Head of caudate nucleus (tissue), 42 donors: ENCODE data around the gene KIF1C.
"Not testable (repeated sequence)": the region's sequence is repeated elsewhere in the genome, so short reads cannot be mapped to it uniquely, and the experiment has no call there.

Experiments
- DNase-seq, 42 donors: peaks; one replicate each; pipeline versions ENCODE4 v3.0.0 to v3.0.0-alpha.2; 2020 to 2021; ENCODE audit warnings: mixed read lengths in 7 of 42
- intact Hi-C: fragments of 100-400 bp; cut with DNase I; formaldehyde crosslinking; loops from one replicate; pipeline ENCODE4 v1.15.0; 2022

Gene KIF1C

DNA sequence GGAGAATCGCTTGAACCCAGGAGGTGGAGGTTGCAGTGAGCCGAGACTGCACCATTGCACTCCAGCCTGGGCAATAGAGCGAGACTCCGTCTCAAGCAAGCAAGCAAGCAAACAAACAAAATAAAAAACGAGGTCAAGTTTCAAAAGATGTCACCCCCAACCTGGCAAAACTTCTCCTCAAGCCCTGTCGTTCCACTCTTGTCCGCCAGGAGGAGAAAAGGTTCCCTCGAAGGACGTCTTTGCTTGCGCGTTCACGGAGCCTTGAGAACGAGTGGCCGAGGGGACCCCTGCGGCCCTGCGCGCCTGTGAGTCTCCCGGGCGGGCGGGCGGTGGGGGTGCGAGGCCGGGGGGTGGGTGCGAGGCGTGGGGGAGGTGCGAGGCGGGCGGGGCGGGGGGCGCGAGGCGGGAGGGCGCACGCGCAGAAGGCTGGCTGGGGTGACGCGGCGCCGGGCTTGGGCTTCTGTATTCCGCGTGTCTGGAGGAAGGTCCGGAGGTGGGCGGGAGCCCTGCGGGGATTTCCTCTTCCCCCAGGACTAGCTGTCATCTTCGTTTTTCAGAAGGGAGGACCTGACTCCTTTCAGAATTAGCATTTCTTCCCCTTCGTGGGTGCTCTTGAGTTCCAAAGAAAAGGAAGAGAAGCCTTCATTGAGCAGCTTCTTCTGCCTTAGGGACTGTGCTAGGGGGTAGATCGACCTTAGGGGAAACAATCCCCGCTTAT is 33.8 kb downstream of the KIF1C start:
- DNase-seq, result peak; percentile 49 to 87 (median 74)
- intact Hi-C loops, result no loop called here

DNA sequence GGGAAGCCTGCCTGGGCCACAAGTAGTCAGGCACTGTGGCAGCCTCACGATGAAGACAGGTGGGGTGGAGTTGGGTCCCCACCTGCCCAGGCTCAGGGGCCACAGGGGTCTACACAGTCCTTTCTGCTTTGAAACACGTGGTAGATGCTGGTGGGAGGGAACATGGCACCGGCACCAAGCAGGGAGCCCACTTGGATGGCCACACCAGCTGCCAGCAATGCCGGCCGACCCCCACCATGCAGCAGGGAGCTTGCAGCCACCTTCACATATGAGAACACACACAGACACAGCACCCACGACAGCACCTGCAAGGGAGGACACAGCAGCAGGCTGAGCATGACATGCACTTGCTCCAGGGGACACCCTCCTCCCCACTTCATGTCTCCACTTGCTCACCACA is 35.1 kb downstream of the KIF1C start:
- no peak for DNase-seq
- intact Hi-C loops, result no loop called here

DNA sequence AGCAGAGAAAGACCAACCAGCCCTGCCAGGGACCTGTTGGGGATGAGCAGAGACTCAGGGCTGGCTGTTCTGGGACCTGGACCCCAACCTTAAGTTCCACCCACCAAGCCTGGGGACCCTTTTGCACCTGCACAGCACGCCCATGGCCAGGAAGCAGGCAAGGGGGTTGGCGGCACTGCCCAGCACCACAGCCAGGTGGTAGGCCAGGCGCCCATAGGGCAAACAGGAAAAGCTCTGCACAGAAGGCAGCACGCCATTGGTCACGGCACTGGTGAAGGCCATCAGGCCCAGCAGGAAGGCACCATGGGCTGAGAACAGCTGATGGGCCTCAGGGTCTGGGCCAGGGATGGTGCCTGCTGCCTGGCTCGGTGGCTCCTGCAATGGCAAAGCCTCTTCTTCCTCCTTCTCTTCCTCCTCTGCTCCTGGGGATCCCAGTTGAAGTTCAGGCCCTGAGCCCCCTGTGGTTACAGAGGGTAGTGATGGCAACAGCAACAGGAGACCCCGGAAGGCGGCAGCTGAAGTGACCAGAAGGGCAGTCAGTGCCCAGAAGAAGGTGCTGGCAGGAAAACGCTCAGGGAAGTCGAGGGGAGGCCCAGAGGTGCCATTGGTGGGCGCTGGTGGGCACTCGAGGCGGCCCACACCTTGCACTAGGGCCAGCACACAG is 35.7 kb downstream of the KIF1C start:
- intact Hi-C loops, result no loop called here

DNA sequence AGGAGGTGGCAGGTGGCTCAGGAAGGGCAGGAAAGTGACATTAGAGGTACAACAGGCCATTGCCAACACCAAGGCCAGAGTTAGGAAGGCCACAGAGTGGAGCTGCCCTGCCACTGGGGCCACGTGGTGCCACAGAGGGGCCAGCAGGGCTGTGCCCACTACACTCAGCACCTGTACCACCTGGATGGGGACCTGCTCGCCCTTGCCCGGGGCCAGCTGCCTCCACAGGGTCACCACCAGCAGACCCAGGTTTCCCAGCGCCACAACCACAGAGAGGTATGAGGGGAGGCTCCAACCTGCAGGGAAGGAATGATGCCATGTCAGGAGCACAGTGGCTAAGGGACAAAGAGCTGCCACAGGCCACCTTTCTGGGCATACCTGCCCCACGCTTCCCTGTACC is 36.3 kb downstream of the KIF1C start:
- no peak for DNase-seq
- intact Hi-C loops, result no loop called here

More for the DNA sequence above, 35.7 kb downstream of the KIF1C start:
- DNase-seq, result no peak

DNA sequence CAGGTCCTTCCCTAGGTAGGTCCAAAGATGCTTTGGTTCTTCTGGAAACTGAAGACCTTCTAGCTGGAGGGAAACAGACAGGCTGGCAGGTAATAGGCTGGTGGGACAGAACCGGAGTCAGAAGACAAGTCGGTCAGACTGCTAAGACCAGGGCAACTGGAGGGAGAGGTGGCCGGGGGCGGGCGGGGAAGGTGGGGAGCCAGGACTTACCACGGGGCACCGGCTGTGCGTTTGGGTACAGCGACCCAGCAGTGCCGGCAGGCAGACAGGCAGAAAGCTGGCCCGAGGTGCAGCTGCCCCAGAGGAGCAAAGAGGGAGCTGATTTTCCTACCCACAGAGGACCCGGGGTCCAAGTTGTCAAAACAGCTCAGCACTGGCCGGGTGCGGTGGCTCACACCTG is 36.9 kb downstream of the KIF1C start:
- intact Hi-C loops, result no loop called here
- no peak for DNase-seq

DNA sequence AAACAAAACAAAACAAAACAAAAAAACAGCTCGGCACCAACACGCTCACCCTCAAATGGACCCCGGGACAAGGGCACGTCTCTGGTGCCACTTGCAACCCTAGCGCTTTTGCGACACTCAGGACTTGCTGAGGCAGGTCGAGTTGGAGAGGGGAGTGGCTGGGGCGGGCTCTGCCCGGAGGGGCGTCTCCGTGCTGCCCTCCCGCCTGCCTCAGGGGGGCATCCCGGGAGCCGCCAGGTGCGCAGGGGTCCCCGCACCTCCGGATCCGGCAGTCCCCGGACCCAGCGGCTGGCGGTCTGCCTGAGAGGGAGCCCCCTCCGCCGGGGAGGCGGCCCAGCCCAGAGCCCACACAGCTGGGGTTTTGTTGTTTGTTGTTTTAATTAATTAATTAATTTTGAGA is 37.6 kb downstream of the KIF1C start, which contains the start of gene SLC52A1:
Gene SLC52A1, minus strand, starts transcription at position 112 of the 400 bp plus-strand sequence. CDS start 820 bp downstream, outside the sequence.
- intact Hi-C loops, result no loop called here
- DNase-seq, result no peak

DNA sequence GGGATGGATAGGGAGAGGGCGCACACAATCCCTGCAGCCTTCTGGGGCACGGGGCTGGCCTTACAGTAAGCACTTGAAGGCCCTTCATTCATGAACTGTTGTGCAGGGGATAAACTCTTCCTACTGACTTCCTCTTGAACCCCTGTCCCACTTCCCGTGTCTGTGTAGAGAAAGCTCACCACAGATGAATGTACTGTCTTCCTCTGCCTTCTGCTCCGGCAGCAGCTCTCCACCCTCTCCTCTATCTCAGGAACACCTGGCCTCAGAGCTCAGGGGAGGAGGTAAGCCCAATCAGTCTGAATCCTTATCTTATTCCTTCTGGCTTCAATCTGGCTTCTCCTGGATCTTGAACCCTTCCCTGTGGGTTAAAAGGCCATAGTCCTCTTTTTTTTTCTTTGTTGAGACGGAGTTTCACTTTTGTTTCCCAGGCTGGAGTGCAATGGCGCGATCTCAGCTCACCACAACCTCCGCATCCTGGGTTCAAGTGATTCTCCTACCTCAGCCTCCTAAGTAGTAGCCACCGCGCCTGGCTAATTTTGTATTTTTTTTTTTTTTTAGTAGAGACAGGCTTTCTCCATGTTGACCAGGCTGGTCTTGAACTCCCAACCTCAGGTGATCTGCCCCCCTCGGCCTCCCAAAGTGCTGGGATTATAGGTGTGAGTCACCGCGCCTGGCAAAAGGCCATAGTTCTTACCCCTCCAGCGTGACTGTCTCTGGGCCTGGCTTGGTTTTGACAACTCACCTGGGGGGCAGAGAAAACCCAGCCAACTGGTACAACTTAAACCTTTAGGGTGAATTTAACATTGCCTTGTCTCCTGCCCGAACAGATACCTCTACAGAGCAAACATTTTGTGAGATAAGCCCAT is 44.6 kb downstream of the KIF1C start:
- no peak for DNase-seq
- intact Hi-C loops, result no loop called here

DNA sequence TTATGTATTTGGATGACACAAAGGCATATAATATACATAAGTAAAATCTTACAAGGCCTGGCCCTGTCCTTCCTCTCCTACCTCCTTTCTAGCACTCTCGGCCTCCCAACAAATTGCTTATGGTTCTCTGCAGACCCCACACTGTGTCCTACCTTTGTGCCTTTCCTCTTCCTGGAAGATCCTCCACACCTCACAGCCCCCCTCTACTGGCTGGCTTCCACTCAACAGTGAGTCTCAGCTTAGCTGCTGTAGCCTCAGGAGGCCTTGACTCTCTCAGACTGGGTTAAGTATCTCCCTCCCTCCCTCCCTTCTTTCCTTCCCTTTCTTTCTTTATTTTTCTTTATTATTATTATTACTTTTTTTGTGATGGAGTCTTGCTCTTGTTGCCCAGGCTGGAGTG is 45.8 kb downstream of the KIF1C start:
- no peak for DNase-seq
- intact Hi-C loops, result no loop called here

DNA sequence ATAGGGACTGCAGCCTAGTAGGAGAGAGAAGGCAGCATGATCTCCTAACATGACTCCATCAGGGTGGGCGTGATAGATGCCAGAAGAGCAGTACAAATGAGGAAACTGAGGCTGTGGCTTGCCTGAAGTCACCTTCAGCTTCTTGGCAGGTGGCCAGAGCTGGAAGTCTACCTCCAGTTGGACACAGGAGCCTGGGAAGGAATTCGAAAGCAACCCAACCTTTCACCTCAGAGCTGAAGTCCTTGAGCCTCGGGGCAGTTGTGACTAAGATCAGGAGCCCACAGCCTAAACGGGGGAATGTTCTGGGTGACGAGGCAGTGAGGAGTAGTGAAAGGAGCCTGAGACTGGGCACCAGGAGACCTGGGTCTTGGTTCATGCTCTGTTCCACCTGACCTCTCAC is 46.9 kb downstream of the KIF1C start:
- intact Hi-C loops, result no loop called here
- no peak for DNase-seq

DNA sequence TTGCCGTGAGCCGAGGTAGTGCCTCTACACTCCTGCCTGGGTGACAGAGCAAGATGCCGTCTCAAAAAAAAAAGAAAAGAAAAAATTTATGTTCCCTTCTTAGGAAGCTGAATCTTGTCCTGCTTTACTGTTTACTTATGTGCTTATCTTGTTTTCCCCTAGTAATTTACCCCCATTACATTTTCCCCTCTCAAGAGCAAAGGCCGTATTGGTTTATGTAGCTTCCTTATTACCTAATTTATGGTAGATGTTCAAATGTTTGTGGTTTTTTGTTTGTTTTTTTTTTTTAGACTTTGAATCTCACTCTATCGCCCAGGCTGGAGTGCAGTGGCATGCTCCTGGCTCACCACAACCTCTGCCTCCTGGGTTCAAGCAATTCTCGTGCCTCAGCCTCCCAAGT is 47.7 kb downstream of the KIF1C start:
- intact Hi-C loops, result no loop called here
- no peak for DNase-seq

DNA sequence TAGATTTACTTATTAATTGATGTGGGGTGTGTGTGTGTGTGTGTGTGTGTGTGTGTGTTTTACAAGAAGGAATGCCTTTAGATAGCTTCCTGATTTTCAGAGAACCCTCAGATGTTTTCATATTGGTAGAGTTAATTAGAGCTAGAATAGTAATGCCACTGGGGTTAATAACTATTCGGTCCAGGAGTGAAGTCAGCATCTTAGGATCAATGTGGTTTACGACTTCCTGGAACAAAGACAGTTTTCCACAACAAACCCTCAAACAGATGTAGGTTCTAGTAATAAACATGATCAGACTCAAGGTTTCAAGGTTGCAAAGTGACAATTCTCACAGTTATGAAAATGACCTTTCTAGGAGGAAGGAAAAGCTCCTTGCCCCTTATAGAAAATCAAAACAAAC is 49.7 kb downstream of the KIF1C start:
- intact Hi-C loops, result no loop called here
- no peak for DNase-seq

DNA sequence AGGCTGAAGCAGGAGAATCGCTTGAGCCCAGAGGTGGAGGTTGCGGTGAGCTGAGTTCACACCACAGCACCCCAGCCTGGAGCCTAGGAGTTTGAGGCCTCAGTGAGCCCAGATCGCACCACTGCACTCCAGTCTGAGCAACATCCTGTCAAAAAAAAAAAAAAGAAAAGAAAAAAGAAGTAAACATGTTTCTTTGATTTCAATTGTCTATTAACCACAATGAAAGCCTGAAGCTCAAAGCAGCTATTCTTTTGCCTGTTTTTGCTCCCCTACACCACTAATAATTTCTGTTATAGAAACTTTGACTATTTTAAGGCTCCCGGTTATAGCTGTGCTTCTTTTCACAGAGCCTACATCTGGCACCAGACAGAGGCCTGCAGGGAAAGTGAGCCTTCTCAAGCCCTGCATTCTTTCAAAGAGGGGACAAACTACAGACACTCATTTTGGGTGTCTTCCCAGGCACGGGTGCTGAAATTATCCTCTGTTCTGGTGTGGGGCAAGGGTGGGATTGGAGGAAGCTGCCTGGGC is 51.6 kb downstream of the KIF1C start:
- DNase-seq, result no peak
- intact Hi-C loops, result no loop called here

DNA sequence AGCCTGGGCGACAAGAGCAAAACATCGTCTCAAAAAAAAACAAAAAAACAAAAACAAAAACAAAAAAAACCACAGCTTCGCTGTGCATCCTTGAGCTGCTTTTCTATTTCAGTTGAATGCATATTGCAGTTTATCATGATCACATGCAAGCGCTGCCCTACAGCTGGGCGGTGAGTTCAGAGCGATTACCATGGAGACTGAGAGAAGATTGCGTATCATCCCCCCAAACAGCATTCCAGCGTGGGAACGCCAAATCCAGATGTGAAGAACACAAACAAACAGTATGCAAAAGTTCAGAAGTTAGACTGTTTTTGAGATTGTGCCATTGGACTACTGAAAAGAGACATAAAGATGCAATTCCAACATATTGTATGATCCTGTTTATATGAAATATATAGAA is 52.5 kb downstream of the KIF1C start:
- no peak for DNase-seq
- intact Hi-C loops, result no loop called here

DNA sequence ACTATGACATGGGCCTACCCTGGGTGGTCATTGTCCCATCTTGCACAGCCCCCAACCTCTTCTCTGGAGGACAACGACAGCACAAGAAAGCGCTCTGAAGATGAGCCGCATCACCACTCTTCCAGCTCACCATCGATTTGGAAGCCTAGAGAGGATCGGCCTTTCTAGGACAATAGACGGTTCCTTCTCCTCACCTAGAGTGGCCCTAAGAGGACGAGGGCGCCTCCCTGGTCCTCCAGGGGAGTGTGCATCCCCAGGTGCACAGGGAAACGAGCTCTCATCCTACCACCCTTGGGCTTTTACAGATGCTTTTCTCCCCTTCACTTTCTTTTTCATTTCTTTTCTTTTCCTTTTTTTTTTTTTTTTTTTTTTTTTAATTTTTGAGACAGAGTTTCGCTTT is 57.8 kb downstream of the KIF1C start:
- intact Hi-C loops, result no loop called here
- no peak for DNase-seq

DNA sequence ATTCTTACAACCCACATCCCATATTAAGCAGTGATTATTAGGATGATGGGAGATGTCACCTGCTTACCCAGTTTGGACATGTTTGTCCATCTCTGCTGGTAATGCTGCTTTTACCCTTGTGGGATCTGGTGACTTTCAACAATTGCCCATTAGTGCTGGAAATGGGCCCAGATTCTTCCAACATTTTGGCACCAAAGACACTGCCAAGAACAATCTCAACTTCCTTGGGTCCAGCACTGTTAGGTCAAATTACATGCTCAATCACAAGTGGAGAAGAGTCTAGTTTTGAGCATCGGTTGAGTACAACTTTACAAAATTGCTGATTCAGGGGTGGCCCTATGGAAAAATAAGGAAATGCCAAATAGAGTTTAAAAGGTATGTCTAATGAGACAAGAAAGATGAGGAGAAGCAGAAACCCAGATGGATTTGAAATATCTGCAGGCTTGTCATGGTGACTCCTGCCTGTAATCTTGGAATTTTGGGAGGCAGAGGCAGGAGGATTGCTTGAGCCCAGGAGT is 67.5 kb downstream of the KIF1C start:
- no peak for DNase-seq
- intact Hi-C loops, result loop anchor here (10.0 kb wide), 2 partner anchors 80 to 160 kb away; partner anchors contain the start of genes CAMTA2 and CHRNE

DNA sequence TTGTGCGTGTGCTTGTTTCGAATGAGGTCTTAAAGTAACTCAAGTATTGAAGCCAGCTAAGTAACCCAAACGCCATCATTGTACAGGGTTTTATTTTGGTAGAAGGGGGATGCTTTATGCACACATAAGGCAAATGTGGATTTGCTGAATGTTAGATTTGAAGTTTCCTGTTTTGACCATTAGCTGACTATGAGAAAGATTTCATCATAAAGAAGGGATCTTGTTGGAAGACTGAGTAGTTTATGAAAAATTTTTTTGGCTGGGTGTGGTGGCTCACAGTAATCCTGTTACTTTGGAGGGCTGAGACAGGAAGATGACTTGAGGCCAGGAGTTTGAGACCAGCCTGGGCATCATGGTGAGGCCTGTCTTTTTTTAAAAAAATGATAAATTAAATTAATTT is 70.5 kb downstream of the KIF1C start:
- intact Hi-C loops, result loop anchor here (10.0 kb wide), 2 partner anchors 83 to 163 kb away; partner anchors contain the start of genes CAMTA2 and CHRNE

DNA sequence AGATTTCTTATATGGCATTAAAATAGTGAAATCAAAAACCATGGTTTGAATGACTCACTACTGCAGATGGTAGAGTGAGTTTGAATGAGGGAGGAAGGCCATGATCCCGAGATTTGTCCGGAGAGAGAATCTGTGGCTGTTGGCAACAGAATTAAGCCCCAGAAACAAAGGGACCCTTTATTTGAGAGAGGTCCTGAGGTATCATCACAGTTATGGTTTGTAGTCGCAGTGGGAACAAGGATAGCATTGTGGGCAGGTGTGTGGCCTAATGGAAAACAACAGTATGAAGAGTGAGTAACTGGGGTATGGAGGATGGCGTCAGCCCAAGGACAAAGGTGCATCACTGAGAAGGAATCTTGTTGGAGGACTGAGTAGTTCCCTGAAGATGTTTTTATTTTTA is 72.0 kb downstream of the KIF1C start:
- no peak for DNase-seq
- intact Hi-C loops, result loop anchor here (10.0 kb wide), 3 partner anchors 85 to 165 kb away; partner anchors contain the start of genes CAMTA2, CHRNE and ZNF594

More for the DNA sequence above, 70.5 kb downstream of the KIF1C start:
- no peak for DNase-seq

DNA sequence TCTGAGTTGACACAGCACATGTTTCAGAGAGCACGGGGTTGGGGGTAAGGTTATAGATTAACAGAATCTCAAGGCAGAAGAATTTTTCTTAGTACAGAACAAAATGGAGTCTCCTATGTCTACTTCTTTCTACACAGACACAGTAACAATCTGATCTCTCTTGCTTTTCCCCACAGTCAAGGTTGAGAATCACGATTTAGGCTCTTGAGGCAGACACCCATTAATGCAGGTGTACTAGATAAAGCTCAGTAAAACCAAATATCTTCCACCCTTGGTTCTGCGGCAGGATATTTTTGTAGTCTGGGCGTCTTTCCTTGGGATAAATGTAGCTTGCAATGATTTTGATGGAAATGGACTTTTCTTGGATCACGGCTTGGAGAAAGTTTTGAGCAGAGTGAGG is 77.7 kb downstream of the KIF1C start:
- intact Hi-C loops, result loop anchor here (5.0 to 10.0 kb wide), 3 partner anchors 37 to 138 kb away; partner anchors contain the start of genes ZNF232 and ZNF594
- not testable (repeated sequence) for DNase-seq

DNA sequence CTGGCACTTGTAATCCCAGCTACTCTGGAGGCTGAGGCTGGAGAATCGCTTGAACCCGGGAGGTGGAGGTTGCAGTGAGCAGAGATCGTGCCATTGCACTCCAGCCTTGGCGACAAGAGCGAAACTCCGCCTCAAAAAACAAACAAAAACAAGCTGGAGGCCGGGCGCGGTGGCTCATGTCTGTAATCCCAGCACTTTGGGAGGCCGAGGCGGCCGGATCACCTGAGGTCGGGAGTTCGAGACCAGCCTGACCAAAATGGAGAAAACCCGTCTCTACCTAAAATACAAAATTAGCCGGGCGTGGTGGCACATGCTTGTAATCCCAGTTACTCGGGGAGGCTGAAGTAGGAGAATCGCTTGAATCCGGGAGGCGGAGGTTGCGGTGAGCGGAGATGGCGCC is 79.5 kb downstream of the KIF1C start:
- not testable (repeated sequence) for DNase-seq
- intact Hi-C loops, result loop anchor here (5.0 to 10.0 kb wide), 3 partner anchors 35 to 140 kb away; partner anchors contain the start of genes ZNF232 and ZNF594
